Stimulated activated CD4-positive, alpha-beta T cell treated with anti-CD3 and anti-CD28 coated beads, Interleukin-12 subunit alpha, Interleukin-12 subunit beta, amount 100 ng/mL, for 48 hours (primary cell): ENCODE results near the gene TMEM209.
A peak's percentile ranks its signal among the peaks of the same experiment; 100 is the strongest.
"Not testable (repeated sequence)": the region's sequence is repeated elsewhere in the genome, so short reads cannot be mapped to it uniquely, and the experiment has no call there.

ENCODE experiments used
- DNase-seq, 3 donors: peaks; one replicate each; pipeline ENCODE4 v3.0.0-alpha.2; 2020; ENCODE audit warnings: low read depth in 2 of 3, low spot score in 1 of 3

Gene TMEM209

GRCh38 chr7:130218806-130219620, 13.8 kb upstream of the TMEM209 start:
- no peak for DNase-seq

- DNase-seq, result no peak
Measured at GRCh38 chr7:130216750-130217149, 11.5 kb upstream of the TMEM209 start.

- DNase-seq, result no peak
Measured at GRCh38 chr7:130216025-130216424, 10.8 kb upstream of the TMEM209 start.

GRCh38 chr7:130213828-130214227, 8.6 kb upstream of the TMEM209 start:
- no peak for DNase-seq

- no peak for DNase-seq
Measured at GRCh38 chr7:130210181-130210935, 5.2 kb upstream of the TMEM209 start.

GRCh38 chr7:130208516-130208915, 3.3 kb upstream of the TMEM209 start:
- no peak for DNase-seq

GRCh38 chr7:130207642-130208041, 2.4 kb upstream of the TMEM209 start, which contains the start of gene SSMEM1:
SSMEM1 (plus strand) TSS chr7:130207860; CDS start chr7:130207911, 51 bp downstream.
- no peak for DNase-seq

- no peak for DNase-seq
Measured at GRCh38 chr7:130207033-130207432, 1.8 kb upstream of the TMEM209 start.

- DNase-seq, result no peak
Measured at GRCh38 chr7:130201796-130202195, 3.4 kb downstream of the TMEM209 start.

- DNase-seq, result no peak
Measured at GRCh38 chr7:130197094-130197493, 8.1 kb downstream of the TMEM209 start.

GRCh38 chr7:130196476-130196875, 8.7 kb downstream of the TMEM209 start:
- DNase-seq, result no peak

GRCh38 chr7:130195396-130195795, 9.8 kb downstream of the TMEM209 start:
- no peak for DNase-seq

- no peak for DNase-seq
Measured at GRCh38 chr7:130191791-130192190, 13.4 kb downstream of the TMEM209 start.

GRCh38 chr7:130189343-130189742, 15.9 kb downstream of the TMEM209 start:
- no peak for DNase-seq

- DNase-seq, result no peak
Measured at GRCh38 chr7:130187360-130187759, 17.8 kb downstream of the TMEM209 start.

GRCh38 chr7:130184349-130184748, 20.9 kb downstream of the TMEM209 start:
- DNase-seq, result not testable (repeated sequence)

GRCh38 chr7:130182990-130183389, 22.2 kb downstream of the TMEM209 start:
- no peak for DNase-seq

- no peak for DNase-seq
Measured at GRCh38 chr7:130181263-130181605, 24.0 kb downstream of the TMEM209 start.

GRCh38 chr7:130180571-130181262, 24.5 kb downstream of the TMEM209 start:
- DNase-seq, result peak; percentile 37 to 62 (median 44)

- DNase-seq, result no peak
Measured at GRCh38 chr7:130179631-130180030, 25.6 kb downstream of the TMEM209 start.

- DNase-seq, result no peak
Measured at GRCh38 chr7:130178251-130178650, 27.0 kb downstream of the TMEM209 start.
